Upper lobe of right lung (tissue), 1 donor: Measurements from ENCODE around the gene ISCU. TPM values are rescaled to one million over a fixed set of nuclear protein-coding genes. Genes with fewer than 3 reads are reported as not detected.

ENCODE experiments used
- ATAC-seq: fragments of 200-7000 bp; cut with Tn5 transposase; one replicate; pipeline ENCODE4 v1.9.1; 2020; ENCODE audit warnings: mild to moderate bottlenecking, moderate library complexity
- DNase-seq: peaks from one replicate; pipeline ENCODE4 v3.0.0-alpha.2; 2020
- H3K27ac ChIP-seq: fragments of 200-600 bp; one replicate; pipeline ENCODE4 v1.8.0; 2022
- H3K27me3 ChIP-seq: fragments of 200-600 bp; one replicate; pipeline ENCODE4 v1.8.0; 2022; ENCODE audit warnings: mild to moderate bottlenecking
- H3K36me3 ChIP-seq: fragments of 200-600 bp; one replicate; pipeline ENCODE4 v1.8.0; 2022
- H3K4me1 ChIP-seq: fragments of 200-600 bp; one replicate; pipeline ENCODE4 v1.8.0; 2022
- H3K4me3 ChIP-seq: fragments of 200-600 bp; one replicate; pipeline ENCODE4 v1.8.0; 2022; ENCODE audit warnings: mild to moderate bottlenecking
- H3K9me3 ChIP-seq: fragments of 200-600 bp; one replicate; pipeline ENCODE4 v1.8.0; 2022
- intact Hi-C: fragments of 100-400 bp; cut with DNase I; formaldehyde crosslinking; loops from one replicate; pipeline ENCODE4 v1.11.0; 2022
- total RNA-seq: library from RNA; stranded (reverse); fragmentation: NEBNext Ultra II Directional; extraction: Animal tissue kit (Norgen Biotek cat#: 25700); gene quantifications from one replicate; pipeline ENCODE4 v1.2.1, GENCODE V29; 2021
- TF ChIP-seq, protein P1 (sequence below): fragments of 200-600 bp; IDR thresholded peaks from one replicate; pipeline ENCODE4 v1.8.0; 2022; ENCODE audit warnings: antibody characterized with exemption
- donor health status: DM: no; HTN: yes; CAD: no; lungs with severe emphysema.

Gene ISCU
- total RNA-seq, 1 donor from 2014 or later: 138 TPM

GRCh38 chr12:108580531-108580930 is 18.1 kb downstream of the ISCU start:
- no peak overlapping the region for H3K4me3 ChIP-seq
- TF ChIP-seq, protein P1, sequence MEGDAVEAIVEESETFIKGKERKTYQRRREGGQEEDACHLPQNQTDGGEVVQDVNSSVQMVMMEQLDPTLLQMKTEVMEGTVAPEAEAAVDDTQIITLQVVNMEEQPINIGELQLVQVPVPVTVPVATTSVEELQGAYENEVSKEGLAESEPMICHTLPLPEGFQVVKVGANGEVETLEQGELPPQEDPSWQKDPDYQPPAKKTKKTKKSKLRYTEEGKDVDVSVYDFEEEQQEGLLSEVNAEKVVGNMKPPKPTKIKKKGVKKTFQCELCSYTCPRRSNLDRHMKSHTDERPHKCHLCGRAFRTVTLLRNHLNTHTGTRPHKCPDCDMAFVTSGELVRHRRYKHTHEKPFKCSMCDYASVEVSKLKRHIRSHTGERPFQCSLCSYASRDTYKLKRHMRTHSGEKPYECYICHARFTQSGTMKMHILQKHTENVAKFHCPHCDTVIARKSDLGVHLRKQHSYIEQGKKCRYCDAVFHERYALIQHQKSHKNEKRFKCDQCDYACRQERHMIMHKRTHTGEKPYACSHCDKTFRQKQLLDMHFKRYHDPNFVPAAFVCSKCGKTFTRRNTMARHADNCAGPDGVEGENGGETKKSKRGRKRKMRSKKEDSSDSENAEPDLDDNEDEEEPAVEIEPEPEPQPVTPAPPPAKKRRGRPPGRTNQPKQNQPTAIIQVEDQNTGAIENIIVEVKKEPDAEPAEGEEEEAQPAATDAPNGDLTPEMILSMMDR: no peak
- no peaks in the 10 kb centered on the region for H3K27me3 ChIP-seq
- ATAC-seq: peak; percentile 22
- no peak for DNase-seq
- peaks cover 9% of the 10 kb centered on the region for H3K4me1 ChIP-seq
- peak overlapping the region; percentile 42 for H3K27ac ChIP-seq
- H3K9me3 ChIP-seq: no peaks in the 10 kb centered on the region
- intact Hi-C loops: no loop called here
- H3K36me3 ChIP-seq: no peaks in the 10 kb centered on the region

DNA sequence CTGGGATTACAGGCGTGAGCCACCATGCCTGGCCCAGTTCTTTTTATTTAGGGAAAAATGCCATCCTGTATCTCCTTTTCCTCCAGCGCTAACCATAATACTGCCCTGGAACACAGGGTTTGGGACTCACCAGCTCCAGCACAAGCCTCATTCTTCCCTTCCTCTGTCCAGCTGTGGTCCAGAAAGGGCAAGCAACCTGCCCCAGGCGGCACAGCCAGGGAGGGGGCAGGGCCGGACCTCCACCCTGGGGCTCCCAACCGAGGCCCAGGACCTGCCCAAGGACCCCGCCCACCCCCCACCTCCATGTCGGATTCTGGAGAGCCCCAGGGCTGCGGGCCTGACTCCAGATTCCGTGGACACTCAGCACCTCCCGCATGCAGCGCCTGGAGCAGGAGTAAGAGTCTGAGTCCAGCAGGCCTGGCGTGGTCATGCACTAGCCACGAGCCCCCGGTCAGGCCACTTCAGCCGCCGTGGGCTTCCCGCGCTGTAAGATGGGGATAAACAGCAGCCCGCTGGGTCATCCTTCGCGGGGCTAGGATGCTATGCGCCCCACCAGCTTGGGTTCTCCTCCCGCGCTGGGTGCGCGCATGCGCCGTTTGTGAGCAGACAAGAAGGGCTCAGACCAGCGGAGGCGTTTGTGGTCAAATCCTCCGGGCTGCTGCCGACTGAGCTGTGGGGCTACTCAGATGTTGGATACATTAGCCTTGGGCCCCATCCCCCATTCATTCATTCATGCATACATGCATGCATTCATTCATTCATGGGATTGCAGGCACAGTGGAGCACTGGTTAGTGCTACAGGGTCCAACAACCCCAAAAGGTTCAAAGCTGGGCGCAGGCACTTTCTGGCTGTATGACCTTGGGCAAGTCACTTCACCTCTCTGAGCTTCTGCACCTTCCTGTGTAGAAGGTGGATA is 19.2 kb downstream of the ISCU start:
- H3K27me3 ChIP-seq: no peaks in the 10 kb centered on the region
- DNase-seq: no peak
- peak overlapping the region; percentile 42 for H3K27ac ChIP-seq
- no peak for ATAC-seq
- no peaks in the 10 kb centered on the region for H3K9me3 ChIP-seq
- H3K4me3 ChIP-seq: no peak overlapping the region
- TF ChIP-seq, protein P1: no peak
- intact Hi-C loops: no loop called here
- peaks cover 9% of the 10 kb centered on the region for H3K4me1 ChIP-seq
- no peaks in the 10 kb centered on the region for H3K36me3 ChIP-seq

DNA sequence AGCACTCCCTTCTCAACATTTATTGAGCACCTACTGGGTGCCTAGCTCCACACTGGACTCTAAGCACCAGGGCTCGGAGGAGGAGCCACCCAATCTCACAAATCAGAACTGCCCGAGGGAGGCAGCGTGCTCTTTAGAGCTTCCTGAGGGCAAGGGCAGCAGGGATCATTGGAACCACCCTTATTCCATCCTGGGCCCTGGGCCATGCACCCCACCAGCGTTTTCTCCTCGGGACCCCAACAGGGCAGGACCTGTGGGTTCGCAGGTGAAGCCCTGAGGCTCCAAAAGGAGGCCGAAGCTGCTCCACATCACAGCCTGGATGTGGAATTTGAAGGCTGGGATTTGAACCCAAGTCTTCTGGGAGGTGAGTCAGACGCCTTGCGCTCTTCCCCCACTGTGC is 20.1 kb downstream of the ISCU start:
- Histone ChIP-seq H3K4me3 (no peak overlapping the region), H3K27me3 (no peaks in the 10 kb centered on the region), H3K27ac (no peak overlapping the region), H3K4me1 (peaks cover 6% of the 10 kb centered on the region), H3K36me3 (no peaks in the 10 kb centered on the region), H3K9me3 (no peaks in the 10 kb centered on the region)
- TF ChIP-seq, protein P1: no peak
- intact Hi-C loops: no loop called here
- no peak for ATAC-seq
- DNase-seq: peak; percentile 52

DNA sequence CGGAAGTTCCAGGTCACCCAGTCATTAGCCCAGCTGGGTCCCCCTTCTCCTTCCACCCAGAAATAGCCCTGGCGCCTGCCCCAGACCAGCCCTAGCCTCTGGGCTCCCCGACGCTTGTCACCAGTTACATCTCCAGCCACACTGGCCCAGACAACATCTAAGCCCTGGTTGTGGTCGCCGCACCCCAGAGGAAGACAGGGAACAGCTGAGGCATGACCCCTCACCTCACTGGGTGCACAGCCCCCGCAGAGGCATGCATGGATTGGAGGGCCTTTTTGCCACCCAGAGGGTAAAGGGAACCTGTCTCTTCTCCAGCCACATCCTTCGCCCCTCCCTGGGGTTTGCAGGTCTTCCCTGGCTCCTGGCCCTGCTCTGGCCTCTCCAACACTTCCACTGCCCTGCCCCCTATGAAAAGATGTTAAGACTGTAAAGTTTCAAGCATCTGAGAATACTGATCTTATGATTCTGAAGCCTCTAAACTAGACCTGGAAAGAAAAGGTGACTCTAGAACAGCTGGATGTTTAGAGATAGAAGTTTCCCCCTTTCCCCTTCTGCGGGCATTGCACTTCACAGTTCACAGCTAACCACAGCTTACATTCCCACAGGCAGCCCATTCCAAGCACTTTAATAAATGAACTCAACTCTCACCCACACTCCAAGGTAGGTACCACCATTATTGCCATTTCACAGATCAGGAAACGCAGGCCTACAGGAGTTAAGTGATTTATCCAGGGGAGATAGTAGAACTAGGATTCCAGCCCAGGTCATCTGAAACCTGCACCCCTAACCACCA is 20.8 kb downstream of the ISCU start:
- TF ChIP-seq, protein P1: no peak
- Histone ChIP-seq H3K36me3 (no peaks in the 10 kb centered on the region), H3K4me3 (no peak overlapping the region), H3K9me3 (no peaks in the 10 kb centered on the region), H3K27ac (no peak overlapping the region), H3K4me1 (peaks cover 6% of the 10 kb centered on the region), H3K27me3 (no peaks in the 10 kb centered on the region)
- DNase-seq (peak; percentile 56), ATAC-seq (no peak)
- intact Hi-C loops: no loop called here

GRCh38 chr12:108583991-108584390 is 21.6 kb downstream of the ISCU start:
- no peak overlapping the region for H3K27ac ChIP-seq
- TF ChIP-seq, protein P1: no peak
- H3K27me3 ChIP-seq: no peaks in the 10 kb centered on the region
- no peak for ATAC-seq
- no peaks in the 10 kb centered on the region for H3K36me3 ChIP-seq
- peak; percentile 43 for DNase-seq
- intact Hi-C loops: no loop called here
- peaks cover 6% of the 10 kb centered on the region for H3K4me1 ChIP-seq
- H3K4me3 ChIP-seq: no peak overlapping the region
- H3K9me3 ChIP-seq: no peaks in the 10 kb centered on the region
